Thyroid gland (tissue), 4 donors: ENCODE data around the gene OR2J1. TPM values are rescaled to one million over a fixed set of nuclear protein-coding genes. Genes with fewer than 3 reads are reported as not detected.

ENCODE experiments used
- DNase-seq, 2 donors: peaks; one replicate each; pipeline ENCODE4 v3.0.0-alpha.2; 2019
- H3K27ac ChIP-seq, 3 donors: fragments of 200-600 bp; sonication (generic); 1 replicate in 2 of 3; 2 replicates in 1 of 3; pipeline ENCODE4 v1.5.1; 2016 to 2019; ENCODE audit warnings: mild to moderate bottlenecking in 1 of 3, moderate library complexity in 1 of 3
- H3K27me3 ChIP-seq: fragments of 200-600 bp; sonication (generic); one replicate; pipeline ENCODE4 v1.5.1; 2019
- H3K36me3 ChIP-seq, 2 donors: fragments of 200-600 bp; sonication (generic); one replicate each; pipeline ENCODE4 v1.5.1; 2016 to 2019
- H3K4me1 ChIP-seq, 2 donors: fragments of 200-600 bp; sonication (generic); one replicate each; pipeline ENCODE4 v1.5.1; 2017 to 2019
- H3K4me3 ChIP-seq, 3 donors: fragments of 200-600 bp; sonication (generic); replicated peaks in 1 of 3; 1 replicate in 2 of 3; 2 replicates in 1 of 3; pipeline ENCODE4 v1.5.1; 2016; ENCODE audit warnings: mild to moderate bottlenecking in 1 of 3
- H3K9me3 ChIP-seq: fragments of 200-600 bp; sonication (generic); one replicate; pipeline ENCODE4 v1.5.1; 2017
- CTCF ChIP-seq, 6 experiments: fragments of 200-600 bp in 3 of 6; fragments of 450-650 bp in 3 of 6; sonication (generic) in 3 of 6; IDR thresholded peaks; one replicate each; pipeline ENCODE4 v1.5.1; 2016 to 2019; ENCODE audit warnings: antibody characterized with exemption in 6 of 6, mild to moderate bottlenecking in 2 of 6, inconsistent platforms in 1 of 6, moderate library complexity in 1 of 6
- POLR2A ChIP-seq, 2 donors: fragments of 450-650 bp; IDR thresholded peaks; one replicate each; pipeline ENCODE4 v1.6.1; 2017; ENCODE audit warnings: antibody characterized with exemption in 2 of 2, mild to moderate bottlenecking in 2 of 2, moderate library complexity in 1 of 2
- WGBS, 2 donors: methylation state at CpG; one replicate each; pipeline ENCODE4 v1.1.5; 2017; 5-methylcytosine and 5-hydroxymethylcytosine counted together
- intact Hi-C: fragments of 100-400 bp; cut with DNase I; formaldehyde crosslinking; loops from one replicate; pipeline ENCODE4 v1.15.1; 2023
- total RNA-seq, 4 donors: library from RNA; depleted of rRNA; stranded (reverse); fragments of >200 nt; gene quantifications; one replicate each; pipeline ENCODE4 v1.2.3, GENCODE V29; 2016

The OR2J1 gene
- total RNA-seq = not detected

GRCh38 chr6:29099190-29099589, at the start of gene OR2J1:
Gene OR2J1, plus strand, starts transcription at chr6:29099490. Its CDS starts 1,453 bp downstream, at chr6:29100943.
- TF ChIP-seq POLR2A (IDR thresholded peaks at IDR 0.05) (no peak), CTCF (IDR thresholded peaks at IDR 0.05) (no peak)
- Histone ChIP-seq H3K27ac (no peak within 1 kb of the TSS), H3K4me1 (no peaks in the 10 kb centered on the region), H3K9me3 (no peaks in the 10 kb centered on the region), H3K4me3 (no peak within 1 kb of the TSS), H3K36me3 (no peaks in the 10 kb centered on the region), H3K27me3 (no peaks in the 10 kb centered on the region)
- intact Hi-C loops = no loop called here
- 74 to 84% methylated on average over 3 of the region's 3 CpGs for WGBS, 2 donors
- no peak for DNase-seq

- WGBS, 2 donors = 84 to 88% methylated on average over 3 of the region's 3 CpGs
- Histone ChIP-seq H3K4me1 (no peaks in the 10 kb centered on the region), H3K27me3 (no peaks in the 10 kb centered on the region), H3K4me3 (no peak overlapping the region), H3K36me3 (no peaks in the 10 kb centered on the region), H3K9me3 (no peaks in the 10 kb centered on the region), H3K27ac (no peak overlapping the region)
- no peak for DNase-seq
- TF ChIP-seq CTCF (IDR thresholded peaks at IDR 0.05) (no peak), POLR2A (IDR thresholded peaks at IDR 0.05) (no peak)
- intact Hi-C loops = no loop called here
These were observed 47.6 kb upstream of the OR2J1 start for GRCh38 chr6:29051680-29052079.

GRCh38 chr6:29071831-29072723, 27.2 kb upstream of the OR2J1 start:
- WGBS, 2 donors = 33 to 34% methylated on average over 9 of the region's 9 CpGs
- Histone ChIP-seq H3K4me3 (no peak overlapping the region), H3K27me3 (no peaks in the 10 kb centered on the region), H3K9me3 (no peaks in the 10 kb centered on the region), H3K36me3 (no peaks in the 10 kb centered on the region), H3K27ac (no peak overlapping the region), H3K4me1 (no peaks in the 10 kb centered on the region)
- DNase-seq = peak in 1 of 2 donors; percentile 3
- TF ChIP-seq CTCF (IDR thresholded peaks at IDR 0.05) (peak in 2 of 6 experiments; percentile 25 to 35), POLR2A (IDR thresholded peaks at IDR 0.05) (no peak)
- intact Hi-C loops = no loop called here

- H3K27me3 ChIP-seq = no peaks in the 10 kb centered on the region
- H3K36me3 ChIP-seq = no peaks in the 10 kb centered on the region
- no peak for DNase-seq
- TF ChIP-seq POLR2A (IDR thresholded peaks at IDR 0.05) (no peak), CTCF (IDR thresholded peaks at IDR 0.05) (no peak)
- intact Hi-C loops = no loop called here
- WGBS, 2 donors = 86 to 87% methylated on average over 1 of the region's 1 CpG
- no peak overlapping the region for H3K4me3 ChIP-seq
- no peaks in the 10 kb centered on the region for H3K4me1 ChIP-seq
- H3K9me3 ChIP-seq = no peaks in the 10 kb centered on the region
- no peak overlapping the region for H3K27ac ChIP-seq
These were observed 20.1 kb upstream of the OR2J1 start for GRCh38 chr6:29079203-29079602.

GRCh38 chr6:29081312-29081711, 18.0 kb upstream of the OR2J1 start:
- no peak for TF ChIP-seq CTCF (IDR thresholded peaks at IDR 0.05)
- TF ChIP-seq POLR2A (IDR thresholded peaks at IDR 0.05) = no peak
- Histone ChIP-seq H3K9me3 (no peaks in the 10 kb centered on the region), H3K27ac (no peak overlapping the region), H3K27me3 (no peaks in the 10 kb centered on the region), H3K4me1 (no peaks in the 10 kb centered on the region), H3K4me3 (no peak overlapping the region), H3K36me3 (no peaks in the 10 kb centered on the region)
- no peak for DNase-seq
- intact Hi-C loops = no loop called here
